Left lobe of liver (tissue), 2 donors: ENCODE results near the gene CHCHD6. TPM values are rescaled to one million over a fixed set of nuclear protein-coding genes. Genes with fewer than 3 reads are reported as not detected.

Experiments
- ATAC-seq: fragments of 200-7000 bp; cut with Tn5 transposase; one replicate; pipeline ENCODE4 v1.9.1; 2020; ENCODE audit warnings: mild to moderate bottlenecking, moderate library complexity
- DNase-seq: peaks from one replicate; pipeline ENCODE4 v3.0.0-alpha.2; 2020; ENCODE audit warnings: low spot score
- total RNA-seq: library from RNA; stranded (reverse); gene quantifications from one replicate; pipeline ENCODE4 v1.2.1, GENCODE V29; 2021
- donor health status: DM: no; HTN: no; CAD: no; lungs with moderate emphysema.
- donor health status: DM: no; HTN: yes; CAD: no.

Gene CHCHD6
- 3.8 TPM for total RNA-seq

DNA sequence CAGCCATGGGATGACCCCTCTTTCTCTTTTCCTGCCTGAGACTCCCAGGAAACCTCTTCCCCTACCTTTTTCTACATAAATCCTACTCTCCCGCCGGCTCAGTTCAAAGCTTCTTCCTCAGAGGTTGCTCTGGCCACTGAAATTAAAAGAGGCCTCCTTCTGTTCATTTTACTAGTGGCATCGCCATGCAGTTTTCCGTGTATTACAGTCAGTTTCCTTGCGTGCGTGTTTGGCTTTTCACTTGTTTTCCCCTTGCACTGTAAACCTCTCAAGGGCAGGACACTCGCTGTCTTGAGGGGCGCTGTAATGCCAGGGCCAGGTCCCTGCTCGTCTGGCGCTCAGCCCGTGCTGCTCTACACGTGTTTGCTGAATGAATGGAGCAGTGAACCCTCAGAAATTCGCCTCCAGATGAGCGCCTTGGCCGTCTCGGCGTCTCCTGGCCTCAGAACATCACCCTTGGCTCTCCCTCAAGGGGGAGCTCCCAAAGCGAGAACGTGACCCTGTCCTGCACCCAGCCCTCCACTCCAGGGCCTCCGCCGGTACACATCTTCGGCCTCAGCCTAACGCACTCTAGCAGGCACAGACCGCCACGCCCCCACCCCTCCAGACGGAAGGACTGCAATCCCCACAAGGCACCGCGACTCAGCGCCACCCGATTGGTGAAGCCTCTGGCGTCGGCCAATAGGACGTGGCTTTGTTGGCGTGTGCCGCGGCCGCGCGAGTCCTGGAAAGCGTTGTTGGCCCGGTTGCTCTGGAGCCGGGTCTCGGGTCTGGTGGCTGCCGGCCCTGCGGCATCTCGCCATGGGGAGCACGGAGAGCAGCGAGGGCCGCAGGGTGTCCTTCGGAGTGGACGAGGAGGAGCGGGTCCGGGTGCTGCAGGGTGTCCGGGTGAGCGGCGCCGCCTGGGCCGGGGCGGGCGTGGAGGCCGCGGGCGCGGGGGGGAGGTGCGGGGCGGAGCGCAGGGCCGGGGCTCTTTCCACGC is at the start of gene CHCHD6:
Gene CHCHD6 (plus strand): TSS at position 729 of the 982 bp plus-strand sequence. CDS start 73 bp downstream, at position 802.
- DNase-seq (peak; percentile 96), ATAC-seq (peak; percentile 99)

DNA sequence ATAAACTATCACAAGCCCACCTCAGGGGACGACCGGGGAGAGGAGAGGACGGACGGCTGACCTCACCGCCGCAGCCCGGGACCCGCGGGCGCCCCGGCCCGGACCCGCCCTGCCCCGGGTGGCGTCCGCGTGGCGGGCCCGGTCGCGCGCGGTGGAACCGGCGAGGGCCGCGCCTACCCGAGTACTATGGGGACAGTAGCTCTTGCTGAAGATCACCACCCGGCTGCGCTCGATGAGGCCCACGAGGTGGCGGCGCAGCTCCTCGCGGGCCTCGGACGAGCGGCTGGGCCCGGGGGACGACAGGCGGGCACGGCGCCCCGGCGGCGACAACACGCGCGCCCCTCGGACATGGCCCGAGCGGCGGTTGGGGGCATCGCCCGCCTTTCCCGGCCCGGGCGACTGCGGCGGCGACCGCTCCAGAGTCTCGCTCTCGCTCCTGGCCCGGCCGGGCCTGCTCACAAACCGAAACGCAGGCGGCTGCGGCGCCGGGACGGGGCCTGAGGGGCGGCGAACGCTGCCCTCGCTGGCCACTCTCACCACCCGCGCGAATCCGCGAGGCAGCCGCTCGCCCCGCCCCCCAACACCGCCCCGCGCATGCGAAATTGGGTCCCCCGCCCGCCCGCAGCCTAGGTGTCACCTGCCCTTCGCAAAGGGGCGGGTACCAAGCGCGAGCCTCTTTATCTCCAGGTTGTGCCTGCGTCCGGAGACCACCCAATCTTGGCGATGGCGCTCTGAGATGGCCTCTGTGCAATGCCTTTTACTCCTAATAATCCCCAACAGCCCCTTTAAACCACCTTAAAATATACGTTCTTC is 49.3 kb upstream of the CHCHD6 start, which contains the start of gene TXNRD3:
Gene TXNRD3 (minus strand): TSS at position 554 of the 813 bp plus-strand sequence.
- DNase-seq, result peak; percentile 92
- ATAC-seq, result peak; percentile 96

GRCh38 chr3:126655887-126656286 is 48.2 kb upstream of the CHCHD6 start:
- DNase-seq (no peak), ATAC-seq (no peak)

DNA sequence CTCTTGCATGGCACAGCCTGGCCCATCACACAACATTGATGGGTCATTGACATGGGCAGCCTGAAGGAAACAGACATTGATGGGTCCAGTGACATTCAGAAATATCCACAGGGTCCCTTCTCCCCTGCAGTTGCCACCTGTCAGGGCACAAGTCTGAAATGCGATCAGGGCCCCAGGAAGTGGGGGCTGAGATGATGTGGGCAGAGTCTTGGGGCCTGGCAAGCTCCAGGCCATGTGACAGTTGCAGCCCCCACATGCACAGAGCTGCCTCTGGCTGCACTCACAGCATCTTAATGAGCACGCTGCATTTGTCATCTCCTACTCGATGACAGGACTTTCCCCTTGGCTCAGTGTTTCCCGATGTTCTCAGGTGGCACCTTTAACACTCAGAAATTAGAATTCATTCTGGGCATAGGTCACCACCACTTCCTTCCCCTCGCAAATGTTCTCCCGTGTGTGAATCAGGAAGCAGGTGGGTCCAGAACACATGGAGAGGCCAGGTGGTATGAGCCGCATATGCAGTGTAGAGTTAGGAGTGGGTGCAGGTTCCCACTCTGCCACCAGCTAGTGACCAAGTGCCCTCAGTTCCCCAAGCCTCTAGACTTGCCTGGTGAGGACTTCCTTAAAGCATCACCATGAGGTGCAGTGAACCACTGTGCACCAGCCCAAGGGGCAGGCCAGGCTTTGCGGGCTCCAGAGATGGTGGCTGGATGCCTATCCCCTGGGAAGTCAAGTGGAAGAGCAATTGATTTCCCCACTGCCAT is 47.5 kb upstream of the CHCHD6 start:
- DNase-seq, result no peak
- no peak for ATAC-seq

DNA sequence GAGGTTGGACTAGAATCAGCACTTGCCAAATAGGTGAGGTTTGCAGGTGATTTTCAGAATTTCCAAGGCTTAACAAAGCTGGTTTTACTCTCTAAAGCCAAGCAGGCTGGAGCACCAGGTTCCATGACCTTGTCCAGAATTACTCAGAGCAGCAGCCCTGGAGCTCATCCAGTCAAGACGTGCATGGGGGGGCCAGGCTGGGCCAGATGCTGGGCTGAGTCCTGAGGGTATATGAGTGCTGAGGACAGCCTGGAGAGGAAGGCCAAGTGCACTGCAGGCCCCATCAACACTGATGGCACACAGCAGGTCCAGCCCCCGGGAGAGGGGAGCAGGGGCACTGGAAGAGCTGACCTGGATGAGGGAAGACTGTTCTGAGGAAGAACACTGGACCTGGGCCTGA is 46.1 kb upstream of the CHCHD6 start:
- DNase-seq (no peak), ATAC-seq (no peak)

GRCh38 chr3:126658584-126658983 is 45.5 kb upstream of the CHCHD6 start:
- ATAC-seq, result no peak
- no peak for DNase-seq

- no peak for DNase-seq
- peak; percentile 45 for ATAC-seq
Measured at GRCh38 chr3:126659915-126660886, 43.8 kb upstream of the CHCHD6 start.

DNA sequence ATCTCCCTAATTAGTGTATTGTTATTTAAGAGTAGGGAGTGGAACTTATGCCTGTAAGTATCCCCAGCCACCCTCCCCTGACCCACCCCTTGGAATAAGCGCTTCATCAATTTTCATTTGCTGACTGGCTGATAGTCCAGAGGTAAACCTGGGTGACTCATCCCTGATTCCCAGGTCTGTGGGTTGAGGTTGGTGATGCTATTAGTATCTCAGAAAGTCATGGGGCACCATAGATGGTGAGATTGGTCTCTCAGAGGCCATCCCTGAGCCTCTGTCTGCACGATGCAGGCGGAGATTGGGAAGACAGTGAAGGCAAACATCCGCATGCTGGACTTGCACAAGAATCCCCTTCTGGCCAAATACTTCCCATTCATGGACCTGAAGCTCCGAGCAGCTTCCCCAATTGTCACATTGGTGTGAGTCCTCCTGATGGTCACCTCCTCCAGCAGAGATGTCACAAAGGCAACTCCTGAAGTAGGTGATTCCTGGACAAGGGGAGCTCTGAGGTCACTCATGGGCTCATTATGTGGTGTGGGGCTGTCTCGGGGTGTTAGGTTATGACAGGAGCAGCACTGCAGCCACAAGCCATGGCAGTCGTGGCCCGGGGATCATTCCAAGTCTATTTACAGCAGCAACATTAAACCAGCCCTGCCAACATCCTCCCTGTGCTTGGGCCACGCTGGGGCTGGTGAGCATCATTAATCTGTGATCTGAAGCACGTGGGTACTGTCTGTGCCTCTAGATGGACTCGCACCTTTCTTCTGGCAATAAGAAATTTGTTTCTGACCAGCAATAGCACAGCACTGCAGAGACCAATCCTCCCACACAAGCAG is 42.3 kb upstream of the CHCHD6 start:
- DNase-seq, result no peak
- ATAC-seq, result no peak

- no peak for DNase-seq
- no peak for ATAC-seq
Measured at GRCh38 chr3:126663257-126663656, 40.8 kb upstream of the CHCHD6 start.

DNA sequence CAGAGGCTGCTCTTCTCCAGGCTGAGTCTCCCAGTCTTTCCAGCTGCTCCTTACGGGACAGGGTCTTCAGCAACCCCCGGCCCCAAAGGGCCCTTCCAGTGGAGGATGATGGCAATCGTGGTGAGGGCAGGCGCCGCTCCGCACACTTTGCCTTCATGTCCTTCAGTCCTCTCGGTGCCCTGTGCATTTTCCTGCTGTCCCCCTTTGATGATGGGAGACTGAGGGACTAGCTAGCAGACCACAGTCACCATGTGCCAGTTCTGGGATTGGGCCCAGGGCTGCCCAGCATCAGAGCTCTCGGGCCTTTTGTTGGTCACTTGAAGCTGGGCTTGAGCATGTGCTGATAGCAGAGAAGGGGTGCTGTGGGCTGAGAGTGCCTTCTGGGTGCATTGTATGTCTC is 40.3 kb upstream of the CHCHD6 start:
- DNase-seq (no peak), ATAC-seq (no peak)

DNA sequence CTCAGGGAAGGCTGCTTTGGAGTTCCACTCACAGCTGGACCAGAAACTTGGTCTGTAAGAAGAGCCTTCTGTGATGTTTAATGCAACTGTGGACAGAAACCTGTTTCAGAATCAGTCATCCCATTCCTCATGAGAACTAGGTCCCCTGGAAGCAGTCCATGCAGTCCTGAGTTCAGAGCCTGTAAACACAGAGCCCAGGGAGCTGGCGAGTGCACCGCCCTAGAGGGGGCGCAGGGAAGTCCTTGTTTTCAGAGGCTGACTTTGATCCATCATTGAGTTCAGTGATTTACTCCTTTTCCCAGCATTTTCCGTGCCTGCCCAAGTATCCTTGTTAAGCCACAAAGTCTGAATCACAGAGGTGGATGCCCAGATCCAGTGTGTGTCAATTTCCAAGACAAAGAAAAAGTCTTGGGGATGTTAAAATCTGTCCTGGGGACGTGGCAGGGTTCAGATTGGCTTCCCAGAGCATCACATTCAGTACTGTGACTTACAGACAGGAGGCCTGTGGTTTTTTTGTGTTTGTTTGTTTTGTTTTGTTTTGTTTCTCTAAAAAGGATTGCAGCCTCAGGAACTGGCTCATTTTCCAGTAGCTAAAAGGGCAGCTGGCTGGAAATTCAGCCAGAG is 39.3 kb upstream of the CHCHD6 start:
- ATAC-seq (peak; percentile 25), DNase-seq (no peak)

- ATAC-seq (no peak), DNase-seq (no peak)
Measured at GRCh38 chr3:126665221-126665936, 38.7 kb upstream of the CHCHD6 start.

DNA sequence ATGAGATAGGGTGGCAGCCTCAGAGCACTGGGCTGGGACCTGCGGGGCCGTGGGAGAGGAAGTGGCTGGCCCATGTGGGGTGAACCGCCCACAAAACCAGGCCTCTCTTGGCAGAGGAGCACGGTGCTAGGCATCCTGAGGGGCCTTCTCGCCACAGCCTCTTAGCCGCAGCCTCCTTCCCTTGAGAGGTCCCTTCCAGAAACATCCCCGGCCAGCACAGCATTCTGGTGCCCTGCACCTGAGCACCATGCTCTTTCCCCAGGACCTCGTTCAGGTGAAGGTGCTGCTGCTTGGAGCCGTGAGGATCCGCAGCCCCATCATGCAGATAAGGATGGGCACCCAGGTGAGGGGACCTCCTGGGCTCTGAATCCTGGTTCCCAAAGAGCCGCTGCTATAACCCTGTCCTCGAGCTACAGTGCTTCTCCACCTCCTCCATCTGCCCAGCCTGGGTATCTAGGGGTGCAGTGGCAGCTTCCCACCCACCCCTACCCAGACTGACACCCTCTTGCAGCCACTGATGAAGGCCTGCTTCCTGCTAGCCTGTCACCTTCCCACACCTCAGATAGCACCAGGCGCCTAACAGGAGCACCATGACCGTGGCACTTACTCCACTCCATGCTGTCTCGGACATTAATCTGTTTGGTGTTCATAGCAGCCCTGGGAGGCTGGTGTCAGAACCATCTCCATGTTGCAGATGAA is 37.9 kb upstream of the CHCHD6 start:
- ATAC-seq, result no peak
- no peak for DNase-seq

- DNase-seq, result no peak
- no peak for ATAC-seq
Measured at GRCh38 chr3:126666658-126667528, 37.1 kb upstream of the CHCHD6 start.

DNA sequence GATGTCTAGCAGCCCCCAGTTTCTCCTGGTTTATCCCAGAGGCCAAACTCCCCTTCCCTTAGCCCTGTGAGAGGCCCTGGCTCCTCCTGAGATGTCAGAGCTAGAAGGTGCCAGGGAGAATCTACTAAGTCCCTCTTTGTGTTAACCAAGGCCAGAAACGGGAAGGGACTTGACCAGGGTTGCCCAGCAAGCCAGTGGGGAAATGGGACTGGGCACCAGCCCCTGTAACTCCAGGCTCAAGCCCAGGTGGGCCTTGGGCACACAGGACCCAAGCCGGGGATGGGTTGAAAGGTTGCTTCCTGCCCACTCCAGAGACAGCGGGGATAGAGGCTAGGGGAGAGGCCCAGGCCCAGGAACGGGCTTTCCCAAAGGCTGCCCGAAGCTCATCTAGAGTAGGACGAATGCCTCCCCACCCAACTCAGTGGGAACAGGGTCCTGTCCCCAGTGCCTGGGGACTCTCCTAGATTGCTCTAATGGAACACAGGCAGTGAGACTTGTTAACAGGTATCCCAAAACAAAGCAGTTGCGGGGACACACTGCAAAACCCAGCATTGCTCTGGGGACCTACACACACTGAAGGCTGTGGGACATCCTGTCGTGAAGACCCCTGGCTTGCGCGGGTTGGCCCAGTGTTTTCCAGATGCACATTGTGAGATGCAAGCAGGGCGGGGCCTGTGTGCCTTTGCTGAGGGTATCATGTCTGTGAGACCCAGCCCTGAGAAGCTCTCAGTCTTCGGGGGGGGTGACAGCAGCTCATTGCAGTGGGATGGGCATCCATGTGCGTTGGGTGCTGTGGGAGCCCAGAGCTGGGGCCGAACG is 36.2 kb upstream of the CHCHD6 start:
- no peak for DNase-seq
- no peak for ATAC-seq
